HUDEP-2 (cell line): ENCODE results near the gene BNC2.

Source experiments
- DNase-seq, 76 experiments: peaks; one replicate each; lab custom pipeline; 2025; ENCODE audit not compliant: unreplicated experiment in 76 of 76; lab: John Stamatoyannopoulos, UW

BNC2 gene

DNA sequence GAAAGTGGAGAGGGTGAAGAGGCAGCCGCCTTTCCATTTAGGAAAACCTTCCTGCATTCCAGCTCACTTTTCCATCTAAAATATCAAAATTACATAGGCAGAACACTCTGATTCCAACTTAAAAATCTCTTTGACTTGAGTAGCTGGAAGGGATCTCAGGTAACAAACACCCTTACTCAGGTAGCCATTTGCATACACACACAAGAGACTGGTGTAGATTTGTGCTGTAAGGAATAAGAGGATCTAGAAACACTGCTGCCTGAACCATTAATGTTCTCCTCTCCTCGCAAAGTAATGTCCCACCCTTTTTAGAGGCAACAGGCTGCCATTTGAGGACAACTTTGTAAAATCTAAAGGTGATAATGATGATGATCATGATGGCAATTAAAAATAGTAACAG lies 53.5 kb downstream of the BNC2 start:
- no peak for DNase-seq

DNA sequence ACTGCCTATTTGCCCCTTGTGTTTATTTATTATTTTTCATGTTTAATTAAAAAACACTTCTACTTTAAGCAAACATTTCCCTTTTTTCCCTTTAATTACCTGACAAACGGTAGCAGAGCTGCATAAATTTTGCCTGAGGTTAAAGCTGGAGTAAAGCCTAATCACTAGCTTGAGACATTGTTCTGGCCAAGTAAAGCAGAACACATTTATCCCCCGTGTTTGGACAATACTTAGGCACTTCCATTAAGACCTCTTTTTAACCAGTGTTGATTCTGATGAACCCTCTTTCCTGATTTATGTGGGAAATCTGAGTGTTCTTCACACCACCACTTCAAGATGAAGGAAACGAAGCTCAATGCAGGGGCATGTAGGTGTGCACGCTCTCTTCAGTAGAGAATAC lies 54.5 kb downstream of the BNC2 start:
- DNase-seq, result no peak

DNA sequence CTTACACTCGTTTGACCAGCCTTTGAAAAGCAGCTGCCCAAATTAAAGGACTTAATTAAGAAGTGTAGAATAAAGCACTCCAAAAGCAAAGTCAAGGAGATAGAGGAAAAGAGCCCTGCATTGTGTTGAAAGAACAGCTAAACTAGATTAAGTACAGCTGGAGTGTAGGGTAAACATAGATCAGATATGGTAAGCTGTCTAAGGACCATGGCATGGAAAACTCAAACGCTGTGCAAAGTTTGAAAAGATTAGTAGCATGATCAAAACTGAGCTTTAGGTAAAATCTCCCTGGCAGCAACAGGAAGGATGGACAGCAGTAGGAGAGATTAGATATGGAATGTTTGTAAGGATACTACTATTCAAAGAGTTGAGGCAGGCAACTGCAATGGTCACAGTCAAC lies 55.4 kb downstream of the BNC2 start:
- no peak for DNase-seq

DNA sequence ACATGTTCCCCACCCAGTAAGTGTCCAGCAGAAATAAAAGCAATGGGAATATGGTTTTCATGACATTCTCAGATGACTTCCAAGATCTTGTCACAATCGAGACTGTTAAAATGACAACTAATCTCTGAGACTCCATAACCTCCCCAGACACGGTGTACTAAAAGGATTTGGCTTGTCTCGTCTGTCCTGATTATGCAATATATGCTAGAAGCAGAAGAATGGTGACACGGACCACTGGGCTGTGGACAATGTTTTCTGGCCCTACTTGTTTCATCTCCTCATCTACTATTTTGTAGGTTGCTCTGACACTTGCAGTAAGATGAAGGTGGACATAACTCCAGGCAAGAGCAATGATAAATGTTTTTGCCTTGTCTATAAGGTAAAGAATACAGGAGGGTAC lies 56.6 kb downstream of the BNC2 start:
- DNase-seq, result no peak

DNA sequence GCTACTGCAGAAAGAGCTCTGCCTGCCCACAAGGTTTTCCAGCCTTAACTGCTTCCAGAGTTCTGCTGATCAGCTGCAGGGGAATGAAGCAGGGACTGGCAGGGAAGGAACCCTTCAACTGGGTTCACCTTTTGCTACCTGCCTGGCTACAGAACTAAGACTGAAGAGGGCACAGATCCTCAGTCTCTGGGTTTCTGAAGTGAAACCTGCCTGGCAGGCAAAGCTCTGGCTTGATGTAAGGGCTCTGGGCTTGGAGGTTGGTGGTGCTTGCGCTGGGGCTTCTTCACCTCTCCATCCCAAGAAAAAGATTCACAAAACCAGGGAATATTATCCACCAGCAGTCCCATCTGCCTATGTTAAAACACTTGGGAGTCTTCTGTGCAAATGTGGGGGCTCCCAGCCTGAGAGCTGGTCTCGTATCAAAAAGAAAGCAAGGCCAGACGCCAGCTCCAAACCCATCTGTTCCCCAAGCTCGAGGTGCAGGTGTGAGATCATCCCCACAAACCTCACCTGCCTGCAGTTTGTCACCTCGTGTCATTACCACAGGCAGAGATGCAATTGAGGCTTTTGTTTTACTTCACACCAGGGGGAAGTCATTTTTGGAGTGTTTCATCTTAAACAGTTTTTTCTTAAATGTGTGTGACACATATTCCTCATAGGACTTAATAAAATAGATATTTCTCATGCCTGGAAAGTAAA lies 58.3 kb downstream of the BNC2 start:
- DNase-seq, result no peak

DNA sequence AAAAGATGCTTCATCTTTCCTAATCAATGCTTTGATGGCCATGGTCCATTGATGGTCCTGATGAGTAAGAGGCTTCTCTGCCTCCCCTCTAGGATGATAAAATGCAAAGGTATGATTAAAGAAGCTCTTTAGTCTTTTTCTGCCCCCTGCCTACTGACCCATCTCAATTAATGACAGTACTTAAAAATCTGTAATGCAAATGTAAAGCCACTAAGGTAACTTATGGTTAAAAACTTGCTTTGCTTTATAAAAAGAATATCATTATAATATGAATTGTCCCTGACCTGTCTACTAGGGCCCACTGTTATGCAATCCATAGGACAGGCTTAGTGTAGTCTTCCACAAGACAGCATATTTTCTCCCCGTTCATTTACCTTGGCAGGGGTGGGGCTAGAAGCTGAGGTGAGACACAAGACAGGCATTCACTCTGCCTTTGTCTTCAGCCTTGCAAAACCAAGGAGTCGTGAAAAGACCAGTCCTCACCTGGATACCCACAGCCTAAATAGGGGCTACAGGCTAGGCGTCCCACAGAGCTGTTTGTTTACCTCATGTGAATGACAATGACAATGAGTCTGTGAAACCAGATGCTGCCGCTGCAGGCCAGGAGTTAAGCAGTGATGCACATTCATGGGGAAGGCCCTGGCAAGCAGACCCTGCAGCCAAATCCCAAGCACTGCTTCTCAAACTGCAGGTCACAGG lies 60.4 kb downstream of the BNC2 start:
- no peak for DNase-seq

DNA sequence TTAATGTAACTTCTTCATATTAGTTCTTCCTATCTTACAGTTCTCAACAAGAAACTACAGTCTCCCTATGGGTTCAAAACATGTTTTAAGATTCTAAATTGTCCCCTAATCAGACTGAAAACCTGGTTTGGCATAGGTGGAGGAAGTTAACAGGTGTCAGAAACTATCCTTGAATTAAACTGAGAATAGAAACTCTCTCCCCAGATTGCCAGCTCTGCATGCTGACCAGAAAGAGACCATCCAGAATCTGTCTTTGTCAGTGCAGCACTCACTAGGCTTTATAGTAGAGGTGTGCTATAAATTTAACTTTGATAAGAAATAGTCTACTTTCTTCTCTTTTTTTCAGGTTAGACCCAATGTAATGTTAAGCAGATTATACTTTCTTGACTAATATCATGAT lies 63.8 kb downstream of the BNC2 start:
- DNase-seq, result no peak

DNA sequence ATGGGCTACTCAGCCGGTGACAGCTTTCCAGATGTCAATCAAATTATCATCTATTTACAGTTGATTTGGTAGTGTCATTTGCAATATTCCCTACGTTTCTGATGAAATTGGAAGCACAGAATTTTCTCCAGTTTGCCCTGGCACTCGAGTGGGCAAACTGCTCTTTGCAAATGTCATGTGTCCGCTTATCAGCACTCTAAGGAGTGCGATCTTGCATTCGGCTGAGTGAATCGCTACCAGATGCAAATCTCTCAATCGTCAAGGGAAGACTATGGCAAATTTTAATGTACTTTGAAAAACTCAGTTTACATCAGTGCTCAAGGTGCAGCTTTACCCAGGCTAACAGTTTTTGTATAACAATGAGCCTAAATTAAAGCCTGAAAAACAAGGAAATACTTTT lies 66.8 kb downstream of the BNC2 start:
- DNase-seq, result no peak

DNA sequence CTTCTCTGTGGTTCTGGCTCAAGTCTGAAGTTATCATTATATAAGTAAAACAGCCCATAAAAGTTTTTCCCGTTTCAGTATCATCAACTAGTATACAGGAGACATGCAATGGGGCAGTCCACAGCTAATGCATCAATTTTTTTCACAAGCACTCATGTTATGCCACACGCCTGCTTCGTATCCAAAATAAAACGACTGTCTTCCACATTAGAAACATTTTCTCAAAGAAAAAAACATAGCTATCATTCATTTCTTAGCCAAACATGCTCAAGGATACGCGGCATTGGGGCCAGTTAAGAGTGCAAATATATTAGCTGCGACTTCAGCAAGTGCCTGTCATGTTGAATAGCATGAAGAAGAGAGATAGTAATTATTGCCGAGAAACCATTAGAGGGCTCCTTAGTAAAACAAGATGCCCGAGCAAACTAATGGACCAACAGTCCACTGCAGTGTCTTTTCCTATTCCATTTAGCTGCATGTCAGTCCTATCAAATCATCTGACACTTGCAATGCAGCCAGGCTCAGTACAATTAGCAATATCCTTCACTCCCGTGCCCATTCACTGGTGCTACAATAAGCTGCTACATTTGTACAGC lies 68.5 kb downstream of the BNC2 start:
- no peak for DNase-seq

DNA sequence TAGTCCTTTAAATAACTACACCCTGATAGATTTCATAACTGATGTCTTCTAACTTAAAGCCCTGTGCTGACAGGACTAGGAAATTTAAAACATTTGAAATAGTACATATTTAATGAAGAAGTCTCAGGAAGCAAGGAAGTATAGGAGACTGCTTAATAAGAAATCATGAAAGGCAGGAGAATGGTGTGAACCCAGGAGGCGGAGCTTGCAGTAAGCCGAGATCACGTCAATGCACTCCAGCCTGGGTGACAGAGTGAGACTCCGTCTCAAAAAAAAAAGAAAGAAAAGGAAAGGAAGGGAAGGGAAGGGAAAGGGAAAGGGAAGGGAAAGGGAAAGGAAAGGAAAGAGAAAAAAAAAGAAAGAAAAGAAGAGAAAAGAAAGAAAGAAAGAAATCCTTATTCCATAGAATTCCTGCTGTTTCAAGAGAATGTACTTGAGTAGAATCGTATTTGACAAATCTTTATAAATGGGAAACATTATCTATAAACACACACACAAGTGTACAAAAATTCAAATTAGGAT lies 74.1 kb downstream of the BNC2 start:
- no peak for DNase-seq

DNA sequence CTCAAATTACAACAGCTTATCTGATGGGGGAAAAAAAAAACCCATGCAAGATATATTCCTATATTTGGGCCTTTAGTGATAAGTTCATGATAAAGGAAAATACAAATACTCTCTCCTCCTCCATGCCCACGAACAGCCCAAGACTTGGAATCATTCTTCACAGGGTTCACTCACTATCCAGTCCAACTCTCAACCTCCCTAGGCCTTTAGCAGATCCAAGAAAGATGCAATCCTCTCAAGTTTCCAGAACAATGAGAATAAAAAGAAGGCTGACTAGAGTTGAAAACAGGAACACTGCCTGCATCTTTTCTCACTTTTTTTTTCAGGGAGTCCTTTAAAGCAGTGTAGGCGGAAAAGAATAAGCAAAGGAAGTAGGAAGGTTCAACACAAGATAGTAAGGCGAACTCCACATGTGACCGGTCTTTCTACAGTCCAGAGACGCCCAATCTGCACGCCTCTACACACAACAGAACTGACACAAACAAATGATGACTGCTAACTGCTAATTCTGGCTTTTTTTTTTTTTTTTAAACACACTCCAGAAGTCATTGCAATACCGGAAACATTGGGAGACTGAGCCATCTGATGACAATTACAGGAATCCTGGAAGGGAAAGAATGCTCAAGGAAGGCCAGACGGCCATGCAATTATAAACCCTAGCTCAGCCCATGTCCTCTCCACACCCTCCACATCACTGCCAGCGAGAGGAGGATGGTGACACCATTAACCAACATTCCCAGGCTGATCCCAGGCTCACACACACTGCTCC lies 75.4 kb downstream of the BNC2 start:
- DNase-seq, result no peak

DNA sequence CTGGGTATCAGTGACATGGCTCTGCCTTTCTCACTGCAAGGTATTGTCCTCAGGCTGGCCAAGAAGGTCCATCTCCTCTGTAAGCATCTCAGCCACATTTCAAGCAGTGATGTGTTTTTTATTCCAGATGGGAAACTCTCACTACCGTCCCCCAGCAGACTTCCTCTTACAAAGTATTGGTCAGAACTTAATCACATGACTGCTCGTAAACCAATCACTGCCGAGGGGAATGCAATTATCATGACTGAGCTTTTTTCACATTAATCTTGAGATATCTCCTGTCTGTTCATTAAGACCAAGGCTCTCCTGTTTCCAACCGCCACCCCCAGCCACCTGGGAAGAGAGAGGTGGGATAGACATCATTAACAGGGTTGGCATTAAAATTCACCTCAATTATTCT lies 76.4 kb downstream of the BNC2 start:
- DNase-seq, result no peak

DNA sequence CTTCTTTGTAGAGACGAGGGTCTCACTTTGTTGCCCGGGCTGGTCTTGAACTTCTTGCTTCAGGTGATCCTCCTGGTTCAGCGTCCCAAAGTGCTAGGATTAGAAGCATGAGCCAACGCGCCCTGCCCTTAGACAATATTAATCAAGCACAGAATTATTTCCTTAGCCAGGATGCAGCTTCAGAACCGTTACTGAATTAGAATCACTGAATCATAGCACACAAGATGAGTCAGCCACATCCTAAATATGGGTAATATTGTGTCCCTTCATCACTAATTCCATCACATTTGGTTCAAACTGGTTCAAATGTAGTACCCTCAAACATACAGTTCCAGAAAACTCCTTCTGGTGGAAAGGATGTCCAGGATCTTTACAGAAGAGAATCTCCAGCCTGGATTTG lies 82.7 kb downstream of the BNC2 start:
- no peak for DNase-seq

DNA sequence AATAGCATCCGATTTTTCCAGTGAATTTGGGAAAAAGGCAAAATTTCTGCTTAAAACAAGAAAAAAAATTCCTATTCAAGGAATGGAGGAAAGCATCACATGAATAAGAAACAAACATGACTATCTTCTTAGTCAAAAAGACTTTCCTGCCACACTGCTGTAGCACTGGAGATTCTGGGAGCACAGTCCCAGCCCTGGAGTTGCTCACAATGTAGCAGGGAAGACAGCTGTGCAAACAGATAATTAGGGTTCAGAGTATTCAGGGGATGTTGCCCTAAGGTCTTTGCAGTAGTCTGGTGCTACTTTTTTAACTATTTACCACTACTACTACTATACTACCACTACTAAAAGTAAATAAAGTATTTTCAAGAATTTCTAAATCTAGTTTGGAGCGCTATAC lies 86.5 kb downstream of the BNC2 start:
- DNase-seq, result no peak

DNA sequence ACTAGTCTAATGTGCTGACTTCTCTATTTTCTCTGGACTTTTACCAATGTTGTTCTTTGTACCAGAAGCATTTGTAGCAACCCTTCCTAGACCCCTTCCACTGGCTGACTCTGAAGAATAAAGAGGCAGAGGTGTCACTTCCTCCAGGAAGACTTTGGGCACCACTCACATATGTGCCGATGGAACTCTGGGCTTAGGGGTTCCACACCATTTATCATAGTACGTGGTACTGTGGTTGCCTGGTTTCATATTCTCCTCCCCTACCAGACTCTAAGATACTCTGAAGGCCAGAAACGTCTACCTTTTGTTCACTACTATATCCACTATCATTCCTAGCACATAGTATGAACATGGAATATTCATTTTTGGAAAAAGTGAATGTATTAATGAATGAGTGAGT lies 88.0 kb downstream of the BNC2 start:
- no peak for DNase-seq

DNA sequence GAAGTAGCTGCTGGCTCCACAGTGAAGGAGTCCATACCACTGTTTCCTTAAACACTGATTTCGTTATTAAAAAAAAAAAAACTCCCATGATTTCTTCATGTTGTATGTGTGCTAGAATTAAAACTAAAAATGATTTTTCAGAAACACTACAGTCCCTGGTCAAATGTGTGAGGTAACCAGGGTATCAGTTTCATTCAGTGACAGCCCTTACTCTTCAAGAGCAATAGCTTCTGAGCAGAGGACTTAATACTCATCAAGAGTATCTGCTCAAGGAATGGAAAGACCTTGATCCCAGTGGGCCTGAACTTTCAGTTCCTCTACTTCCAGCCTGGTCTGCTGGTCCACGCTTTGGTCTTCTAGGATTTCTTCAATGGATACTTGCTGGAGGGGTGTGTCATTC lies 95.1 kb downstream of the BNC2 start:
- DNase-seq, result no peak

DNA sequence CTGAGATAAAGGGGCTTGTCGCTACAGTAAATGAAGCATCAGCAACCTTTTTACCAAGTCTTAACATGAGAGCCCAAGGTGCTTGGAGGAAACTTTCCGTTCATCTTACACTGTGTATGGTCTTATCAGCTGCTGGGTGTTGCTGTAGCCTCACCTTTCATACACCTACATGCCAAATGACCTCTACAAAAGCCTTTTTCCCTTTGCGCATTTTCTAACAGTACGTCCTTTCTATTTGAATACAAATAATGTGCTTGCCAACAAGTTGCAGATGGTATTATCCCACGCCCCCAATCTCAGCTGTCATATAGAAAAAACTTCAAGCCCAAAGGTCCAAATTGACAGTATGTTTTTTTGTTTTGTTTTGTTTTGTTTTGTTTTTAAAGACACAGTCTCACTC lies 96.9 kb downstream of the BNC2 start:
- no peak for DNase-seq

DNA sequence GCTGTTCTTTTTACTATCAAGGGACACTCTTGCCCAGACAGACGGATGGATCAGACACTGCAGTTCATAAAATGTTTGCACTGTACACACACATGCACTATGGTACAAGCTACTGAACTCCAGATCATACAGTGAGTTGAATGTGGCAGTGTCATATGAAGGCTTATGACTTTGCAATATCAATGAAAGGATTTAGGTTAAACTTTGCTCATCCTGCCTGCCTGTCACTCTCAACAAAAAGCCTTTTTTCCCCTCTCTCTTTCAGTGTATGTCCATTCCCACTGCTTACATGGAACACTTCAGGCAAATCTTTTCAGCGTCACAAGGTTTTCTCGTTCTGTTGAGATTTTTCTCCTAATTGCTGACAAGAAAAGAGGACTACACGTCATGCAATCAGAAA lies 97.4 kb downstream of the BNC2 start:
- no peak for DNase-seq

DNA sequence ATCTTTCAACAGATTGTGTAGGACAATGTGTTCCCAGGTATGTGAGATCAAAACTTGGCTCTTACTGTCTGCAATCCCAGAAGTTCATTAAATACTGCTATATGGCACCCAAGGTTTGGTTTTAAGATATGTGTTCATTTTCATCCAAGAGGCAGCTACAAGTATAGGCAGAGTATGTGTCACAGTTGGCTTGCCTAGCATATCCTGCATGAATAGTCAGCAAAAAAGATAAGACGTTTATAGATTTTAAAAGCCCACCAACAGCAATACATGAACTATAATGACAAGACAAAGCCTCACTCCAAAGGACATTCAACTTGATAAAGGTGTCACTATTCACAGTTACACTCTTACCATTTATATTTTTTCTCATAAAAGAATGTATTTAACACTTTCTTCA lies 99.1 kb downstream of the BNC2 start:
- no peak for DNase-seq

DNA sequence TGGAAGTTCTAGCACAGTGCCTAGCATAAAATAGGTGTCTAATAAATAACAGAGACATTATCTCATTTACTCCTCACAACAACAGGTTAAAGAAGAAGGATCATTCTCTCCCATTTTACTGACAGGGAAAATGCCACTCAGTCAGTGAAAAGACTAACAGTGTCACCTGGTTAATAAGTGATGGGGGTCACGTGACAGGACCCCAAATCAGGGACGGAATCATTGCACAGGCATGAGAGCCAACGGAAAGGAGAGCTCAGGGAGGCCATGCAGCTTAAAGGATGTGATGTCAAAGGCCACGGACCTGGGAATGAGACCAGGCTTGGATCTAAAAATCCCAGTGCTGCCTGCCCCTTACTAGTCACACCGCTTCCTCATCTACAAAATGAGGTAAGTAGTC lies 101.2 kb downstream of the BNC2 start:
- DNase-seq, result no peak

DNA sequence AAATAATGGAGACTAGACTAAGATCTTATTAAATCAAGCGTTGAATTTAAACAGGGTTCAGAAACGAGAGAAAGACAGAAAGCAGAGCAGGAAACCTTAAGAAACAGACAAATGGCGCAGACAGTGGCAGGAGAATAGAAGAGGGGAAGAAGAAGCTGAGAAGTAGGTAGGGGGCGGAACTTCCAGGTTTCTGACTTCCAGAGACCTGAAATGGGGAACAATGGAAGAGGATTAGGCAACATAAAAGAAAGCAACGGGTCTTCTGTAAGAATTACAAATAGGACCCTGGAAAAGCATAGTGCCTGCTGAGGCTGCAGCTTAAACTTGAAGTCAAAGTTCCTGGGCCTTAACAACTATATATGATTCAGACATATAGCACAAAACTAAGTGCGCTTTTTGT lies 101.7 kb downstream of the BNC2 start:
- DNase-seq, result no peak
